HepG2 (cell line): Measurements from ENCODE around the gene ZNHIT1. TPM values are rescaled to one million over a fixed set of nuclear protein-coding genes. Genes with fewer than 3 reads are reported as not detected.

Source experiments
- ATAC-seq: fragments of 200-7000 bp; cut with Tn5 transposase; 3 replicates; pipeline ENCODE4 v1.9.1; 2020; ENCODE audit warnings: mild to moderate bottlenecking, moderate library complexity
- BruUV-seq: library from RNA; stranded (reverse); fragments of 400-500 nt; replicated peaks from 2 replicates; lab custom pipeline; 2021; lab: Mats Ljungman, UMichigan
- CTCF ChIA-PET: fragments of 300-600 bp; formaldehyde crosslinking; extraction: SDS; loops from one replicate; lab custom pipeline; 2021; ENCODE audit warnings: low total read pairs, inconsistent platforms, low intra/inter-chr PET ratio; lab: Yijun Ruan, JAX
- POLR2A ChIA-PET: fragments of 350-600 bp; sonication (Branson Sonifier 250); formaldehyde crosslinking; loops from one replicate; lab custom pipeline; 2020; ENCODE audit warnings: antibody characterized with exemption, inconsistent platforms; lab: Yijun Ruan, JAX
- DNase-seq: peaks from one replicate; pipeline ENCODE4 v3.0.0-alpha.2; 2015; ENCODE audit warnings: low spot score
- FAIRE-seq: peaks from 3 replicates; lab custom pipeline; 2011; peaks lifted over from hg19 to GRCh38; lab: Jason Lieb, UNC
- H2AFZ ChIP-seq: one replicate; pipeline ENCODE4 v1.6.1; 2011; ENCODE audit warnings: low read length, inconsistent platforms
- H3K27ac ChIP-seq: fragments of 300-600 bp; 3 replicates; pipeline ENCODE4 v1.8.0; 2011; ENCODE audit warnings: mixed run types, mild to moderate bottlenecking, mixed read lengths, low read length, inconsistent platforms; ENCODE audit not compliant: insufficient read depth; ENCODE audit errors: extremely low read length
- H3K27me3 ChIP-seq, 2 experiments: fragments of 200-600 bp in 1 of 2; 2 replicates in 1 of 2; 3 replicates in 1 of 2; pipeline versions ENCODE4 v1.6.0 to v1.8.0; 2011; ENCODE audit warnings: low read length in 2 of 2, mild to moderate bottlenecking in 2 of 2, moderate library complexity in 2 of 2, inconsistent platforms in 1 of 2; ENCODE audit not compliant: insufficient read depth in 2 of 2, control insufficient read depth in 1 of 2
- H3K36me3 ChIP-seq, 2 experiments: fragments of 200-600 bp in 1 of 2; replicated peaks in 1 of 2; 2 replicates in 1 of 2; 3 replicates in 1 of 2; pipeline versions ENCODE4 v1.5.1 to v1.8.0; 2011; ENCODE audit warnings: low read length in 2 of 2, inconsistent platforms in 1 of 2; ENCODE audit not compliant: insufficient read depth in 2 of 2, control insufficient read depth in 1 of 2
- H3K4me1 ChIP-seq: 2 replicates; pipeline ENCODE4 v1.5.1; 2012; ENCODE audit warnings: low read length, inconsistent platforms; ENCODE audit not compliant: insufficient read depth
- H3K4me2 ChIP-seq: 2 replicates; pipeline ENCODE4 v1.6.0; 2011; ENCODE audit warnings: low read depth, low read length, inconsistent platforms
- H3K4me3 ChIP-seq, 3 experiments: fragments of 200-600 bp in 1 of 3; sonication (generic), shearing (Covaris generic) in 1 of 3; replicated peaks in 1 of 3; 2 replicates each; pipeline ENCODE4 v1.5.1; 2011 to 2016; ENCODE audit warnings: low read length in 3 of 3, inconsistent platforms in 2 of 3, low read depth in 2 of 3, mild to moderate bottlenecking in 2 of 3, control low read depth in 1 of 3, mixed read lengths in 1 of 3; ENCODE audit not compliant: insufficient read depth in 1 of 3
- H3K79me2 ChIP-seq: one replicate; pipeline ENCODE4 v1.6.1; 2011; ENCODE audit warnings: low read length, inconsistent platforms; ENCODE audit not compliant: insufficient read depth
- H3K9ac ChIP-seq: 2 replicates; pipeline ENCODE4 v1.6.0; 2011; ENCODE audit warnings: mild to moderate bottlenecking, low read depth, low read length, inconsistent platforms; ENCODE audit not compliant: insufficient read depth
- H3K9me3 ChIP-seq: 2 replicates; pipeline ENCODE4 v1.5.1; 2012; ENCODE audit warnings: mild to moderate bottlenecking, low read length
- H4K20me1 ChIP-seq: 2 replicates; pipeline ENCODE4 v1.6.0; 2011; ENCODE audit warnings: inconsistent platforms, mild to moderate bottlenecking, low read length, moderate library complexity; ENCODE audit not compliant: insufficient read depth
- CTCF ChIP-seq: sonication (generic); formaldehyde crosslinking; IDR thresholded peaks from 2 replicates; pipeline ENCODE4 v1.5.0; 2020; ENCODE audit warnings: mild to moderate bottlenecking, missing genetic modification reagents, moderate library complexity
- EED ChIP-seq: sonication (generic); formaldehyde crosslinking; IDR thresholded peaks from 2 replicates; pipeline ENCODE4 v1.5.0; 2020; ENCODE audit warnings: mild to moderate bottlenecking, missing genetic modification reagents
- FOXP4 ChIP-seq: sonication (generic); formaldehyde crosslinking; IDR thresholded peaks from 2 replicates; pipeline ENCODE4 v1.4.0; 2020; ENCODE audit warnings: missing genetic modification reagents
- MAFG ChIP-seq: sonication (generic); formaldehyde crosslinking; IDR thresholded peaks from 2 replicates; pipeline ENCODE4 v1.5.1; 2020; ENCODE audit warnings: mild to moderate bottlenecking, missing genetic modification reagents
- NAIF1 ChIP-seq: sonication (generic); formaldehyde crosslinking; IDR thresholded peaks from 2 replicates; pipeline ENCODE4 v1.5.0; 2020; ENCODE audit warnings: mild to moderate bottlenecking, missing genetic modification reagents, borderline replicate concordance
- PBX2 ChIP-seq: IDR thresholded peaks from 2 replicates; pipeline ENCODE4 v1.6.1; 2016; ENCODE audit warnings: control low read depth
- RBFOX2 ChIP-seq: fragments of 200-400 bp; formaldehyde crosslinking; IDR thresholded peaks from 2 replicates; pipeline ENCODE4 v1.6.1; 2017; ENCODE audit warnings: low read depth, mild to moderate bottlenecking, low read length
- STAG1 ChIP-seq: sonication (generic); formaldehyde crosslinking; IDR thresholded peaks from 2 replicates; pipeline ENCODE4 v1.4.0; 2020; ENCODE audit warnings: missing genetic modification reagents
- ZMYM4 ChIP-seq: sonication (generic); formaldehyde crosslinking; IDR thresholded peaks from 2 replicates; pipeline ENCODE4 v1.8.1; 2023; ENCODE audit warnings: mild to moderate bottlenecking, missing genetic modification reagents
- ZNF333 ChIP-seq: sonication (generic); formaldehyde crosslinking; IDR thresholded peaks from 2 replicates; pipeline ENCODE4 v1.4.0; 2020; ENCODE audit warnings: mild to moderate bottlenecking, missing genetic modification reagents, borderline replicate concordance
- ZNF546 ChIP-seq: sonication (generic); formaldehyde crosslinking; conservative IDR thresholded peaks from 2 replicates; pipeline ENCODE4 v1.8.1; 2023; ENCODE audit warnings: mild to moderate bottlenecking, missing genetic modification reagents
- ZNF570 ChIP-seq: sonication (generic); formaldehyde crosslinking; IDR thresholded peaks from 2 replicates; pipeline ENCODE4 v1.4.0; 2020; ENCODE audit warnings: mild to moderate bottlenecking, missing genetic modification reagents, borderline replicate concordance
- WGBS: methylation state at CpG from one replicate; pipeline ENCODE4 v1.1.6; 2017; ENCODE audit warnings: low lambda C conversion rate; 5-methylcytosine and 5-hydroxymethylcytosine counted together
- in situ Hi-C: cut with HindIII; loops from 2 replicates; pipeline ENCODE4 v1.10.0; 2017; ENCODE audit warnings: low pct_unique_long_range_greater_than_20kb; ENCODE audit not compliant: extremely low pct_ligation_motif_present
- intact Hi-C: fragments of 100-400 bp; cut with micrococcal nuclease; formaldehyde crosslinking; loops from one replicate; pipeline ENCODE4 v1.10.0; 2022; ENCODE audit not compliant: unreplicated experiment
- polyA plus RNA-seq, 8 experiments: library from polyadenylated mRNA; depleted of rRNA in 3 of 8; stranded (reverse) in 7 of 8; unstranded in 1 of 8; fragments of >200 nt; fragmentation: Illumina TruSeq in 4 of 8; extraction: Trizol in 4 of 8; gene quantifications; 2 replicates each; pipeline versions ENCODE4 v1.2.1 to v1.2.3, GENCODE V29; 2011 to 2016; ENCODE audit warnings: low read depth in 4 of 8, missing spikeins in 1 of 8, mixed read lengths in 1 of 8; ENCODE audit not compliant: insufficient read depth in 1 of 8
- total RNA-seq, 5 experiments: library from RNA; depleted of rRNA; stranded (reverse); fragments of >200 nt; fragmentation: Illumina TruSeq; extraction: Trizol; gene quantifications; 2 replicates each; pipeline ENCODE4 v1.2.3, GENCODE V29; 2016; ENCODE audit warnings: low read depth in 1 of 5
- TF ChIP-seq, protein P1 (sequence below): sonication (generic); formaldehyde crosslinking; IDR thresholded peaks from 2 replicates; pipeline ENCODE4 v1.8.0; 2022; ENCODE audit warnings: missing genetic modification reagents, low read depth, mild to moderate bottlenecking, borderline replicate concordance
- TF ChIP-seq, protein P2 (sequence below): sonication (generic); formaldehyde crosslinking; IDR thresholded peaks from 2 replicates; pipeline ENCODE4 v1.5.1; 2020; ENCODE audit warnings: mild to moderate bottlenecking, missing genetic modification reagents, moderate library complexity

Gene ZNHIT1
- total and polyA plus RNA-seq, 2 of the 13 experiments (the other 11 are each of a cell fraction or from before 2014, with no cell fraction given) = 32.5 to 64.5 TPM

DNA sequence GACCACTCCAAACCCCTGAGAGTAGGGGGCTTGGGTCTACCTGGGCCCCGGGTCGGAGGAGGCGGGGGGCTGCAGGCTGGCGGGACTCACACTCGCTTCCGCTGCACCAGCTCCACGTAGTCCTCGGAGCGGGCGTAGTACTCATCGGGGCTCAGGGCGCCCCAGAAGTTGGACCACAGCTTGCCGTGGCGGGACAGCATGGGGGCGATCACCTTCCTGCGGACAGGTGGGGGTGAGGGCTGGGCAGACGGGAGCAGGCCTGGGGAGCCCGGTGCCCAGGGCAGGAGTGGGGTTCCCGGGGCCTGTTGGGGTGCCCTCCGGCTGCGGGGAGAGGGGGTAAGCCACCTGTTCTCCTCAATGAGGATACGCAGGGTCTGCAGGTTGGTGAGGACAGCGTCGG is 6.5 kb upstream of the ZNHIT1 start (continued):
- no peak for TF ChIP-seq FOXP4 (CRISPR knock-in tag)
- no peak for TF ChIP-seq EED
- TF ChIP-seq ZNF546 (CRISPR knock-in tag) = no peak
- TF ChIP-seq, protein P1, sequence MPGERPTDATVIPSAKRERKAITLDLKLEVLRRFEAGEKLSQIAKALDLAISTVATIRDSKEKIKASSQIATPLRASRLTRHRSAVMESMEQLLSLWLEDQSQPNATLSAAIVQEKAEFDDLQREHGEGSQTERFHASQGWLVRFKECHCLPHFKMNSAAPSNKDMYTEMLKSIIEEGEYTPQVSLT (CRISPR knock-in tag) = no peak
- no peak for TF ChIP-seq ZNF333 (CRISPR knock-in tag)
- TF ChIP-seq MAFG (CRISPR knock-in tag) = no peak
- TF ChIP-seq ZNF570 (CRISPR knock-in tag) = no peak

DNA sequence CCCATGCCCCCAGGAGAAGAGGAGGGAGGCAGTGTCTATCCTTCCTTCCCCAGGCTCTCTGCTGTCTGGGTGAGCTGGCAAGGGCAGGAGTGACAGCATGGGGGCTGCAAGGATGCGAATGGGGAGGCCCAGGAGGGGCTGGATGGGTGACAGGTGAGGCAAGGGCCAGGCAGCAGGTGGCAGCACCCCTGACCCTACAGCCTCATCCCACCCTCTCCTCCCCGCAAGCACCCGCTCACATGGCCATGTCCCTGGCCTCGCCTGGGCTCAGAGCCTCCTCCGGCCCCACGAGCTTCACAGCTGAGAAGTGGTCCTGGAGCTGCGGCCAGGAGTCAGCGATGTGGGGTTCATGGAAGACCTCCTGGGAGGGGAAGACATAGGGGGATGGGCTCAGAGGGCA is 6.0 kb upstream of the ZNHIT1 start:
- intact Hi-C loops = no loop called here
- Histone ChIP-seq H3K36me3 (peaks cover 14 to 26% of the 10 kb centered on the region in 2 experiments; a peak in 4 of 5 replicates), H3K79me2 (peaks cover 12% of the 10 kb centered on the region), H3K4me3 (no peak overlapping the region), H3K27me3 (no peaks in the 10 kb centered on the region), H4K20me1 (no peaks in the 10 kb centered on the region), H2AFZ (no peak overlapping the region), H3K27ac (no peak overlapping the region), H3K9me3 (no peaks in the 10 kb centered on the region), H3K4me1 (peaks cover 21% of the 10 kb centered on the region), H3K9ac (no peak overlapping the region), H3K4me2 (no peak overlapping the region)
- ATAC-seq (peak; percentile 25), DNase-seq (no peak), FAIRE-seq (no peak)
- 99% methylated on average over 8 of the region's 8 CpGs for WGBS
- in situ Hi-C loops = no loop called here
- POLR2A ChIA-PET = interaction anchor here (11.2 kb wide), 1 partner anchor 8 kb away, joined by 202 read pairs; the partner anchor contains the start of gene MOGAT3
- no TSS peak for BruUV-seq
- CTCF ChIA-PET = no interaction called here
- TF ChIP-seq CTCF (peak; percentile 46), PBX2 (CRISPR knock-in tag) (no peak), ZMYM4 (no peak), STAG1 (0 out of 2 replicates have a peak, but pooled peaks have one; percentile 14), RBFOX2 (peak; percentile 63), NAIF1 (CRISPR knock-in tag) (no peak)
- TF ChIP-seq, protein P2, sequence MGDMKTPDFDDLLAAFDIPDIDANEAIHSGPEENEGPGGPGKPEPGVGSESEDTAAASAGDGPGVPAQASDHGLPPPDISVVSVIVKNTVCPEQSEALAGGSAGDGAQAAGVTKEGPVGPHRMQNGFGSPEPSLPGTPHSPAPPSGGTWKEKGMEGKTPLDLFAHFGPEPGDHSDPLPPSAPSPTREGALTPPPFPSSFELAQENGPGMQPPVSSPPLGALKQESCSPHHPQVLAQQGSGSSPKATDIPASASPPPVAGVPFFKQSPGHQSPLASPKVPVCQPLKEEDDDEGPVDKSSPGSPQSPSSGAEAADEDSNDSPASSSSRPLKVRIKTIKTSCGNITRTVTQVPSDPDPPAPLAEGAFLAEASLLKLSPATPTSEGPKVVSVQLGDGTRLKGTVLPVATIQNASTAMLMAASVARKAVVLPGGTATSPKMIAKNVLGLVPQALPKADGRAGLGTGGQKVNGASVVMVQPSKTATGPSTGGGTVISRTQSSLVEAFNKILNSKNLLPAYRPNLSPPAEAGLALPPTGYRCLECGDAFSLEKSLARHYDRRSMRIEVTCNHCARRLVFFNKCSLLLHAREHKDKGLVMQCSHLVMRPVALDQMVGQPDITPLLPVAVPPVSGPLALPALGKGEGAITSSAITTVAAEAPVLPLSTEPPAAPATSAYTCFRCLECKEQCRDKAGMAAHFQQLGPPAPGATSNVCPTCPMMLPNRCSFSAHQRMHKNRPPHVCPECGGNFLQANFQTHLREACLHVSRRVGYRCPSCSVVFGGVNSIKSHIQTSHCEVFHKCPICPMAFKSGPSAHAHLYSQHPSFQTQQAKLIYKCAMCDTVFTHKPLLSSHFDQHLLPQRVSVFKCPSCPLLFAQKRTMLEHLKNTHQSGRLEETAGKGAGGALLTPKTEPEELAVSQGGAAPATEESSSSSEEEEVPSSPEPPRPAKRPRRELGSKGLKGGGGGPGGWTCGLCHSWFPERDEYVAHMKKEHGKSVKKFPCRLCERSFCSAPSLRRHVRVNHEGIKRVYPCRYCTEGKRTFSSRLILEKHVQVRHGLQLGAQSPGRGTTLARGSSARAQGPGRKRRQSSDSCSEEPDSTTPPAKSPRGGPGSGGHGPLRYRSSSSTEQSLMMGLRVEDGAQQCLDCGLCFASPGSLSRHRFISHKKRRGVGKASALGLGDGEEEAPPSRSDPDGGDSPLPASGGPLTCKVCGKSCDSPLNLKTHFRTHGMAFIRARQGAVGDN (CRISPR knock-in tag) = peak; percentile 30
